Activated T-cell treated with anti-CD3 and anti-CD28 coated beads, Interleukin-2, amount 50 U/mL, for 48 hours (primary cell): ENCODE results near the gene CACNB4.

ENCODE experiments used
- DNase-seq, 2 experiments: peaks; one replicate each; pipeline ENCODE4 v3.0.0-alpha.2; 2020

The CACNB4 gene

GRCh38 chr2:151849413-151850010 is 249.3 kb downstream of the CACNB4 start:
- DNase-seq = no peak

GRCh38 chr2:151845884-151846283 is 253.0 kb downstream of the CACNB4 start:
- DNase-seq = no peak

- no peak for DNase-seq
These were observed 253.4 kb downstream of the CACNB4 start for GRCh38 chr2:151845481-151845880.

- DNase-seq = no peak
These were observed 254.5 kb downstream of the CACNB4 start for GRCh38 chr2:151844211-151844896.

- DNase-seq = no peak
These were observed 255.2 kb downstream of the CACNB4 start for GRCh38 chr2:151843691-151844061.

GRCh38 chr2:151842830-151843690 is 255.8 kb downstream of the CACNB4 start:
- no peak for DNase-seq

- DNase-seq = no peak
These were observed 257.8 kb downstream of the CACNB4 start for GRCh38 chr2:151841047-151841424.

- DNase-seq = no peak
These were observed 258.4 kb downstream of the CACNB4 start for GRCh38 chr2:151840216-151841046.

- no peak for DNase-seq
These were observed 260.9 kb downstream of the CACNB4 start for GRCh38 chr2:151837926-151838325.

GRCh38 chr2:151833984-151834383 is 264.9 kb downstream of the CACNB4 start:
- no peak for DNase-seq

- DNase-seq = no peak
These were observed 267.9 kb downstream of the CACNB4 start for GRCh38 chr2:151830961-151831360.

GRCh38 chr2:151828890-151829324 is 269.9 kb downstream of the CACNB4 start:
- DNase-seq = no peak

GRCh38 chr2:151828143-151828889 is 270.5 kb downstream of the CACNB4 start, which contains the start of gene ARL5A:
Gene ARL5A (minus strand): TSS chr2:151828421. CDS start chr2:151828176, 245 bp downstream.
- peak; percentile 95 to 97 for DNase-seq

GRCh38 chr2:151827564-151828142 is 271.2 kb downstream of the CACNB4 start:
- peak; percentile 49 to 54 for DNase-seq

GRCh38 chr2:151826737-151827157 is 272.1 kb downstream of the CACNB4 start:
- DNase-seq = no peak

GRCh38 chr2:151824886-151825285 is 274.0 kb downstream of the CACNB4 start:
- no peak for DNase-seq

- no peak for DNase-seq
These were observed 275.2 kb downstream of the CACNB4 start for GRCh38 chr2:151823651-151824050.

GRCh38 chr2:151819920-151820319 is 278.9 kb downstream of the CACNB4 start:
- DNase-seq = peak in 1 of 2 experiments; percentile 27

- DNase-seq = no peak
These were observed 280.9 kb downstream of the CACNB4 start for GRCh38 chr2:151817929-151818328.

- no peak for DNase-seq
These were observed 282.0 kb downstream of the CACNB4 start for GRCh38 chr2:151816843-151817242.

- no peak for DNase-seq
These were observed 282.9 kb downstream of the CACNB4 start for GRCh38 chr2:151815821-151816489.
